H1 (cell line): Measurements from ENCODE around the gene RNF135. TPM values are rescaled to one million over a fixed set of nuclear protein-coding genes. Genes with fewer than 3 reads are reported as not detected.
A peak's percentile ranks its signal among the peaks of the same experiment; 100 is the strongest.

Experiments used
- CTCF ChIA-PET: fragments of 300-600 bp; sonication (Branson Sonifier 250); formaldehyde crosslinking; loops from one replicate; lab custom pipeline; 2021; ENCODE audit not compliant: partially characterized antibody; lab: Charles Lee
- POLR2A ChIA-PET: fragments of 300-600 bp; sonication (Branson Sonifier 250); formaldehyde crosslinking; loops from one replicate; lab custom pipeline; 2021; ENCODE audit warnings: inconsistent platforms; ENCODE audit not compliant: partially characterized antibody; lab: Charles Lee
- DNase-seq, 2 experiments: peaks; one replicate each; pipeline versions ENCODE4 v3.0.0 to v3.0.0-alpha.2; 2010 to 2022; ENCODE audit warnings: low spot score in 2 of 2, low read depth in 1 of 2, mixed read lengths in 1 of 2
- FAIRE-seq: peaks from 2 replicates; lab custom pipeline; 2011; peaks lifted over from hg19 to GRCh38; lab: Jason Lieb, UNC
- H2AFZ ChIP-seq: 2 replicates; pipeline ENCODE4 v1.8.1; 2012; ENCODE audit warnings: low read length, inconsistent platforms
- H2AK5ac ChIP-seq: 2 replicates; pipeline ENCODE4 v1.6.1; 2013; ENCODE audit warnings: low read depth, low read length
- H2BK120ac ChIP-seq: replicated peaks from 2 replicates; pipeline ENCODE3; 2013; ENCODE audit warnings: low read depth, low read length, inconsistent platforms
- H2BK12ac ChIP-seq: 2 replicates; pipeline ENCODE4 v1.6.1; 2013; ENCODE audit warnings: low read depth, low read length
- H2BK15ac ChIP-seq: 2 replicates; pipeline ENCODE4 v1.6.1; 2013; ENCODE audit warnings: low read length
- H2BK20ac ChIP-seq: 2 replicates; pipeline ENCODE4 v1.6.1; 2013; ENCODE audit warnings: low read length
- H2BK5ac ChIP-seq: 2 replicates; pipeline ENCODE4 v1.6.1; 2013; ENCODE audit warnings: low read depth, low read length
- H3K14ac ChIP-seq: 2 replicates; pipeline ENCODE4 v1.6.1; 2013; ENCODE audit warnings: inconsistent platforms; ENCODE audit not compliant: insufficient read length
- H3K18ac ChIP-seq: 2 replicates; pipeline ENCODE4 v1.6.1; 2013; ENCODE audit warnings: low read length; ENCODE audit errors: extremely low read depth
- H3K23ac ChIP-seq: 2 replicates; pipeline ENCODE4 v1.6.1; 2013; ENCODE audit warnings: inconsistent platforms; ENCODE audit not compliant: insufficient read length
- H3K23me2 ChIP-seq: 2 replicates; pipeline ENCODE4 v1.6.1; 2013; ENCODE audit warnings: low read depth, low read length
- H3K27ac ChIP-seq: 2 replicates; pipeline ENCODE4 v1.6.1; 2011; ENCODE audit warnings: low read depth, low read length, inconsistent platforms
- H3K27me3 ChIP-seq, 4 experiments: replicated peaks in 1 of 4; 1 replicate in 1 of 4; 2 replicates in 3 of 4; pipeline versions ENCODE4 v1.6.1 to v1.8.1; 2011 to 2013; ENCODE audit warnings: low read length in 3 of 4, mild to moderate bottlenecking in 3 of 4, inconsistent platforms in 2 of 4, mixed read lengths in 2 of 4, moderate library complexity in 1 of 4; ENCODE audit not compliant: control insufficient read depth in 3 of 4, insufficient read depth in 3 of 4; ENCODE audit errors: extremely low read depth in 1 of 4
- H3K36me3 ChIP-seq, 4 experiments: 2 replicates each; pipeline versions ENCODE4 v1.6.1 to v1.8.1; 2011 to 2013; ENCODE audit warnings: mild to moderate bottlenecking in 4 of 4, low read length in 3 of 4, moderate library complexity in 2 of 4, control low read depth in 1 of 4, inconsistent platforms in 1 of 4; ENCODE audit not compliant: insufficient read depth in 4 of 4, control insufficient read depth in 2 of 4
- H3K4ac ChIP-seq: replicated peaks from 2 replicates; pipeline ENCODE3; 2013; ENCODE audit warnings: low read length, low read depth, mixed read lengths, inconsistent platforms; ENCODE audit not compliant: insufficient read length
- H3K4me1 ChIP-seq, 4 experiments: replicated peaks in 1 of 4; 1 replicate in 1 of 4; 2 replicates in 3 of 4; pipeline versions ENCODE4 v1.6.1 to v1.8.1; 2011 to 2013; ENCODE audit warnings: low read length in 3 of 4, inconsistent platforms in 2 of 4, mixed read lengths in 1 of 4; ENCODE audit not compliant: insufficient read depth in 4 of 4, control insufficient read depth in 3 of 4
- H3K4me2 ChIP-seq, 2 experiments: 2 replicates each; pipeline versions ENCODE4 v1.6.1 to v1.8.1; 2011 to 2013; ENCODE audit warnings: low read depth in 2 of 2, low read length in 2 of 2, control low read depth in 1 of 2, inconsistent platforms in 1 of 2, mild to moderate bottlenecking in 1 of 2; ENCODE audit not compliant: insufficient read depth in 1 of 2
- H3K4me3 ChIP-seq, 4 experiments: fragments of 200-600, 300-600 bp in 1 of 4; sonication (generic), shearing (Covaris generic), sonication (Bioruptor Twin) in 1 of 4; 2 replicates each; pipeline versions ENCODE4 v1.5.1 to v1.8.1; 2011 to 2016; ENCODE audit warnings: low read length in 4 of 4, low read depth in 3 of 4, control low read depth in 2 of 4, inconsistent platforms in 2 of 4, mild to moderate bottlenecking in 2 of 4, mixed read lengths in 1 of 4, moderate library complexity in 1 of 4; ENCODE audit not compliant: insufficient read depth in 2 of 4; ENCODE audit errors: extremely low read depth in 1 of 4
- H3K56ac ChIP-seq: replicated peaks from 2 replicates; pipeline ENCODE3; 2013; ENCODE audit warnings: low read depth, mild to moderate bottlenecking, mixed read lengths, low read length, inconsistent platforms; ENCODE audit not compliant: insufficient read length
- H3K79me1 ChIP-seq: 2 replicates; pipeline ENCODE4 v1.6.1; 2013; ENCODE audit warnings: low read depth, low read length, control low read depth
- H3K79me2 ChIP-seq, 2 experiments: 2 replicates each; pipeline versions ENCODE4 v1.6.1 to v1.8.1; 2012 to 2013; ENCODE audit warnings: low read length in 2 of 2, mild to moderate bottlenecking in 2 of 2, inconsistent platforms in 1 of 2; ENCODE audit not compliant: insufficient read depth in 2 of 2, control insufficient read depth in 1 of 2
- H3K9ac ChIP-seq, 4 experiments: replicated peaks in 1 of 4; 1 replicate in 1 of 4; 2 replicates in 3 of 4; pipeline versions ENCODE4 v1.6.1 to v1.8.1; 2011 to 2013; ENCODE audit warnings: low read depth in 3 of 4, low read length in 3 of 4, control low read depth in 2 of 4, mild to moderate bottlenecking in 2 of 4, moderate library complexity in 2 of 4, inconsistent platforms in 1 of 4; ENCODE audit errors: extremely low read depth in 1 of 4
- H3K9me3 ChIP-seq, 2 experiments: 2 replicates each; pipeline versions ENCODE4 v1.6.1 to v1.8.1; 2012 to 2013; ENCODE audit warnings: mild to moderate bottlenecking in 2 of 2, moderate library complexity in 2 of 2, control low read depth in 1 of 2, inconsistent platforms in 1 of 2, low read depth in 1 of 2, low read length in 1 of 2, mixed read lengths in 1 of 2; ENCODE audit not compliant: insufficient read depth in 2 of 2
- H4K20me1 ChIP-seq, 2 experiments: replicated peaks in 1 of 2; 2 replicates each; pipeline versions ENCODE3 to v1.8.1; 2011 to 2013; ENCODE audit warnings: inconsistent platforms in 2 of 2, low read length in 2 of 2, mild to moderate bottlenecking in 1 of 2; ENCODE audit not compliant: insufficient read depth in 2 of 2, control insufficient read depth in 1 of 2
- H4K5ac ChIP-seq: 2 replicates; pipeline ENCODE4 v1.6.1; 2013; ENCODE audit warnings: low read length, low read depth, mixed read lengths, inconsistent platforms; ENCODE audit not compliant: insufficient read length
- H4K8ac ChIP-seq: 2 replicates; pipeline ENCODE4 v1.8.0; 2013; ENCODE audit warnings: mild to moderate bottlenecking, moderate library complexity, low read length, inconsistent platforms; ENCODE audit not compliant: insufficient read depth; ENCODE audit errors: extremely low read depth
- H4K91ac ChIP-seq: replicated peaks from 2 replicates; pipeline ENCODE3; 2013; ENCODE audit warnings: low read length, mixed read lengths, inconsistent platforms; ENCODE audit not compliant: insufficient read length
- CBX8 ChIP-seq: fragments of 300-800, 300-1000 bp; sonication (generic); IDR thresholded peaks from 2 replicates; pipeline ENCODE4 v1.7.1; 2016; ENCODE audit warnings: low read depth, low read length, borderline replicate concordance
- EZH2 ChIP-seq: fragments of 200-600 bp; sonication (generic); IDR thresholded peaks from 2 replicates; pipeline ENCODE4 v1.7.1; 2012; ENCODE audit warnings: low read depth, mild to moderate bottlenecking, moderate library complexity, low read length, inconsistent platforms; ENCODE audit not compliant: severe bottlenecking
- HDAC2 ChIP-seq, 2 experiments: fragments of 300-600 bp in 1 of 2; sonication (generic) in 1 of 2; IDR thresholded peaks; 2 replicates each; pipeline ENCODE4 v1.6.1; 2011 to 2012; ENCODE audit warnings: low read depth in 2 of 2, low read length in 2 of 2, mild to moderate bottlenecking in 2 of 2, moderate library complexity in 2 of 2, borderline replicate concordance in 1 of 2, inconsistent platforms in 1 of 2
- KDM4A ChIP-seq: IDR thresholded peaks from one replicate; pipeline ENCODE4 v1.7.1; 2012; ENCODE audit warnings: low read depth, mild to moderate bottlenecking, moderate library complexity, low read length, inconsistent platforms; ENCODE audit not compliant: severe bottlenecking
- PHF8 ChIP-seq: fragments of 200-600 bp; sonication (generic); conservative IDR thresholded peaks from 2 replicates; pipeline ENCODE4 v1.7.1; 2012; ENCODE audit warnings: low read depth, mild to moderate bottlenecking, inconsistent platforms, low read length, moderate library complexity
- SUZ12 ChIP-seq: fragments of 200-600 bp; sonication (generic); IDR thresholded peaks from 2 replicates; pipeline ENCODE4 v1.6.1; 2012; ENCODE audit warnings: mild to moderate bottlenecking, inconsistent platforms, low read length, moderate library complexity, mixed read lengths
- WGBS, 2 experiments: shearing (Covaris generic) in 1 of 2; methylation state at CpG; one replicate each; pipeline versions ENCODE4 v1.1.6 to v1.1.7; 2013 to 2015; ENCODE audit warnings: low lambda C conversion rate in 2 of 2, mixed read lengths in 2 of 2, inconsistent platforms in 1 of 2, low coverage in 1 of 2, missing lambda C conversion rate in 1 of 2; ENCODE audit not compliant: insufficient replicate concordance in 2 of 2, insufficient coverage in 1 of 2, insufficient read length in 1 of 2; ENCODE audit errors: extremely low coverage in 1 of 2, missing lambda C conversion rate in 1 of 2; 5-methylcytosine and 5-hydroxymethylcytosine counted together
- polyA plus RNA-seq, 7 experiments: library from polyadenylated mRNA; depleted of rRNA in 3 of 7; stranded (reverse) in 5 of 7; unstranded in 2 of 7; fragments of >200 nt in 5 of 7; fragments of 200-250 nt in 2 of 7; gene quantifications; 1 replicate in 5 of 7; 2 replicates in 1 of 7; 4 replicates in 1 of 7; pipeline versions ENCODE4 v1.2.1 to v1.2.3, GENCODE V29; 2011 to 2013; ENCODE audit warnings: missing spikeins in 2 of 7, mixed read lengths in 2 of 7
- total RNA-seq: library from RNA; stranded (reverse); fragmentation: NEBNext Ultra II Directional; extraction: Animal tissue kit (Norgen Biotek cat#: 25700); gene quantifications from 2 replicates; pipeline ENCODE4 v1.2.1, GENCODE V29; 2021
- TF ChIP-seq, protein P1 (sequence below): IDR thresholded peaks from 2 replicates; pipeline ENCODE4 v1.6.1; 2012; ENCODE audit warnings: inconsistent platforms
- TF ChIP-seq, protein P2 (sequence below): IDR thresholded peaks from 2 replicates; pipeline ENCODE4 v1.6.1; 2012; ENCODE audit warnings: inconsistent platforms

Gene RNF135
- total and polyA plus RNA-seq, 2 of the 8 experiments (the other 6 are each of a cell fraction or from before 2014, with no cell fraction given) = 8.8 to 9.0 TPM

DNA sequence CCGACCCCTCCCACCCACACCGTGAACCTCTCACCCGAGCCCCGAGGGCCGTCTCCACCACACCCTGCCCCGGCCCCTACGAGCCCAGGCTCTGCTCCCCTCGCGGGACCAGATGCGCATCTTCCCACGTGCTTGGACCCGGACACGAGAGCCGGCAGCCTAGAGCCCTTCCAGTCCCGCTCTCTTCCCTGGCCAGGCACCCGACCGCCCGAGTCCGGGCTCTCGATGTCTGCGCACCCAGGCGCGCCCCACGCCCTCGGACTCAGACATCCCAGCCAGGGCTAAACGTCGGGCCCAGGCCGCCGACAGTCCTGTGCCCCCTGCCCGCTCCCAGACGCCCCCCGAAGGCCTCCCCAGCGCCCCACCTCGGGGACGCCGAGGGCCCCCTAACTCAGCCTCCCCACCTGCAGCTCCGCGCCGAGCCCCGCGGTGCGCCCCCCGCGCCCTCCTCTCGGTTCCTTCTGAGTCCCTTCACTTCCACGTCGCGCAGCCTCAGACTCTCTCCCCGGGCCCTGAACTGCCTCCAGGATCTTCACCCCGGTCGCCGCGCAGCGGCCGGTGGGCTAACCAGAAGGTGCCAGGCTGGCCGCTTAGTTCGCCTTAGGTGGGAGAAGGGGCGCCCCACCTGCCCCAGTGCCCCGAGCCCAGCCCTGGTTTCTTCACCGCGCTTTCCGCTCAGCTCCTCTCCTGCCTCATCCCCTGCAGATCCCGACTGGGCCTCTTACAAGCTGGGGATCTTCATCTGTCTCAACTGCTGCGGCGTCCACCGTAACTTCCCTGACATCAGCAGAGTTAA, 48.4 kb upstream of the RNF135 start:
- DNase-seq = peak in 1 of 2 experiments; percentile 66
- Histone ChIP-seq H4K91ac (no peak overlapping the region), H2BK120ac (no peak overlapping the region), H3K27me3 (peaks cover 16 to 42% (median 34%) of the 10 kb centered on the region in 4 experiments), H3K79me1 (no peaks in the 10 kb centered on the region), H3K56ac (no peak overlapping the region), H2BK20ac (no peak overlapping the region), H2BK5ac (no peak overlapping the region), H3K23me2 (peaks cover 6% of the 10 kb centered on the region), H3K4me2 (peak overlapping the region; percentile 85 to 88), H3K4ac (no peak overlapping the region), H3K36me3 (no peaks in the 10 kb centered on the region), H4K8ac (peak overlapping the region; percentile 71), H2AFZ (peak overlapping the region; percentile 82; the same call in 1 of the 2 replicates), H2AK5ac (no peak overlapping the region), H3K18ac (peak overlapping the region; percentile 9; the same call in 1 of the 2 replicates), H3K23ac (no peak overlapping the region), H3K4me3 (peak overlapping the region; percentile 21 to 61 (median 42)), H2BK15ac (no peak overlapping the region), H3K27ac (no peak overlapping the region), H3K14ac (no peak overlapping the region), H3K9ac (no peak overlapping the region), H3K79me2 (0 out of 4 replicates have a peak, but pooled peaks cover 0 to 3% of the 10 kb centered on the region in 2 experiments), H2BK12ac (no peak overlapping the region), H4K20me1 (no peaks in the 10 kb centered on the region), H3K4me1 (peaks cover 0 to 11% (median 5%) of the 10 kb centered on the region in 4 experiments; a peak in 4 of 7 replicates), H4K5ac (no peak overlapping the region), H3K9me3 (no peaks in the 10 kb centered on the region)
- POLR2A ChIA-PET = interaction anchor here (0.6 to 1.6 kb wide), 4 partner anchors 16 to 1429 kb away, joined by 3 to 6 read pairs (median 3); partner anchors contain the start of genes ATAD5 and CRLF3
- CTCF ChIA-PET = interaction anchor here (0.8 to 1.7 kb wide), 2 partner anchors 14 to 138 kb away, joined by 3 to 5 read pairs; no protein-coding TSS in a partner anchor
- FAIRE-seq = no peak
- WGBS, 2 experiments = 11% methylated on average over 21 of the region's 66 CpGs; no CpG with 5 or more reads in 1 of the 2 experiments
- TF ChIP-seq, protein P1, sequence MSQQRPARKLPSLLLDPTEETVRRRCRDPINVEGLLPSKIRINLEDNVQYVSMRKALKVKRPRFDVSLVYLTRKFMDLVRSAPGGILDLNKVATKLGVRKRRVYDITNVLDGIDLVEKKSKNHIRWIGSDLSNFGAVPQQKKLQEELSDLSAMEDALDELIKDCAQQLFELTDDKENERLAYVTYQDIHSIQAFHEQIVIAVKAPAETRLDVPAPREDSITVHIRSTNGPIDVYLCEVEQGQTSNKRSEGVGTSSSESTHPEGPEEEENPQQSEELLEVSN = peak; percentile 45; the same call in 1 of the 2 replicates
- TF ChIP-seq, protein P2, sequence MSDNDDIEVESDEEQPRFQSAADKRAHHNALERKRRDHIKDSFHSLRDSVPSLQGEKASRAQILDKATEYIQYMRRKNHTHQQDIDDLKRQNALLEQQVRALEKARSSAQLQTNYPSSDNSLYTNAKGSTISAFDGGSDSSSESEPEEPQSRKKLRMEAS = peak; percentile 34
- TF ChIP-seq EZH2 = peak; percentile 83
- no peak for TF ChIP-seq CBX8
- peak; percentile 51 for TF ChIP-seq KDM4A
- TF ChIP-seq HDAC2 (IDR thresholded peaks at IDR 0.05; ENCODE audit: borderline replicate concordance in 1 of 2, low read depth in 2 of 2, low read length in 2 of 2) = no peak
- TF ChIP-seq SUZ12 = peak; percentile 89
- TF ChIP-seq PHF8 = 0 out of 2 replicates have a peak, but pooled peaks have one; percentile 12
